A549 (cell line): ENCODE results near the gene TSEN34. TPM values are rescaled to one million over a fixed set of nuclear protein-coding genes. Genes with fewer than 3 reads are reported as not detected.

Experiments used
- ATAC-seq, 2 experiments: fragments of 200-7000 bp in 1 of 2; fragments of >200 bp in 1 of 2; cut with Nextera tagmentation in 1 of 2; cut with Tn5 transposase in 1 of 2; 3 replicates each; pipeline versions ENCODE4 v1.8.0 to v1.9.1; 2018 to 2020; ENCODE audit warnings: mild to moderate bottlenecking in 1 of 2, moderate library complexity in 1 of 2
- CTCF ChIA-PET: fragments of 300-600 bp; sonication (Branson Sonifier 250); formaldehyde crosslinking; extraction: SDS; loops from one replicate; lab custom pipeline; 2021; ENCODE audit warnings: antibody characterized with exemption, inconsistent platforms; lab: Yijun Ruan, JAX
- POLR2A ChIA-PET: fragments of 350-600 bp; formaldehyde crosslinking; extraction: SDS; loops from one replicate; lab custom pipeline; 2021; ENCODE audit warnings: antibody characterized with exemption, inconsistent platforms; lab: Yijun Ruan, JAX
- DNase-seq, 2 experiments: peaks; one replicate each; pipeline versions ENCODE4 v3.0.0 to v3.0.0-alpha.2; 2011 to 2016; ENCODE audit warnings: low read depth in 1 of 2, low spot score in 1 of 2
- FAIRE-seq: peaks from 2 replicates; lab custom pipeline; 2011; peaks lifted over from hg19 to GRCh38; lab: Jason Lieb, UNC
- H3K27ac ChIP-seq, 2 experiments: fragments of >200 bp; sonication (Bioruptor Twin); formaldehyde crosslinking; 3 replicates each; pipeline ENCODE4 v1.5.1; 2016 to 2017
- H3K4me1 ChIP-seq: fragments of >200 bp; sonication (Bioruptor Twin); formaldehyde crosslinking; 3 replicates; pipeline ENCODE4 v1.6.1; 2016
- H3K4me2 ChIP-seq: fragments of >200 bp; sonication (Bioruptor Twin); formaldehyde crosslinking; 3 replicates; pipeline ENCODE4 v1.6.1; 2016
- H3K4me3 ChIP-seq: fragments of >200 bp; sonication (Bioruptor Twin); formaldehyde crosslinking; 3 replicates; pipeline ENCODE4 v1.5.1; 2016
- H3K9me3 ChIP-seq: fragments of >200 bp; sonication (Bioruptor Twin); formaldehyde crosslinking; 3 replicates; pipeline ENCODE4 v1.6.1; 2016
- ATOH8 ChIP-seq: fragments of 250-450 bp; sonication (Bioruptor Pico); IDR thresholded peaks from 2 replicates; pipeline ENCODE4 v1.5.0; 2020; ENCODE audit warnings: low read depth, mild to moderate bottlenecking, moderate library complexity
- CBX2 ChIP-seq: fragments of 200-600 bp; sonication (generic); IDR thresholded peaks from 2 replicates; pipeline ENCODE4 v1.6.1; 2016; ENCODE audit warnings: low read depth, mild to moderate bottlenecking, borderline replicate concordance
- CEBPB ChIP-seq, 2 experiments: fragments of >200 bp in 1 of 2; sonication (Bioruptor Twin) in 1 of 2; formaldehyde crosslinking in 1 of 2; IDR thresholded peaks; 2 replicates each; pipeline ENCODE4 v1.6.1; 2012 to 2016
- EHF ChIP-seq: fragments of 250-450 bp; sonication (Bioruptor Pico); IDR thresholded peaks from 2 replicates; pipeline ENCODE4 v1.5.0; 2020; ENCODE audit warnings: mild to moderate bottlenecking
- EHMT2 ChIP-seq: fragments of 200-600 bp; sonication (generic); IDR thresholded peaks from 2 replicates; pipeline ENCODE4 v1.6.1; 2016; ENCODE audit warnings: antibody characterized with exemption, low read depth, mild to moderate bottlenecking, moderate library complexity
- ELK1 ChIP-seq: fragments of 150-350 bp; IDR thresholded peaks from 2 replicates; pipeline ENCODE4 v1.6.1; 2014; ENCODE audit warnings: low read depth, mild to moderate bottlenecking, low read length
- ESRRA ChIP-seq: fragments of 150-350 bp; IDR thresholded peaks from 2 replicates; pipeline ENCODE4 v1.6.1; 2014; ENCODE audit warnings: mild to moderate bottlenecking, low read length, borderline replicate concordance
- FOSB ChIP-seq: fragments of 250-450 bp; sonication (Bioruptor Pico); IDR thresholded peaks from 2 replicates; pipeline ENCODE4 v1.5.0; 2020; ENCODE audit warnings: mild to moderate bottlenecking, moderate library complexity
- FOSL2 ChIP-seq, 2 experiments: fragments of 450-650 bp in 1 of 2; fragments of >200 bp in 1 of 2; sonication (Bioruptor Twin) in 1 of 2; formaldehyde crosslinking; IDR thresholded peaks; 2 replicates each; pipeline versions ENCODE4 v1.5.0 to v1.6.1; 2016 to 2020; ENCODE audit warnings: mild to moderate bottlenecking in 1 of 2, moderate library complexity in 1 of 2
- GATA3 ChIP-seq: IDR thresholded peaks from 2 replicates; pipeline ENCODE4 v1.6.1; 2012; ENCODE audit warnings: borderline replicate concordance
- JUN ChIP-seq, 2 experiments: fragments of >200 bp; sonication (Bioruptor Twin); formaldehyde crosslinking; IDR thresholded peaks; 2 replicates in 1 of 2; 3 replicates in 1 of 2; pipeline ENCODE4 v1.6.1; 2016 to 2017
- KDM1A ChIP-seq: fragments of 200-600 bp; sonication (generic); IDR thresholded peaks from 2 replicates; pipeline ENCODE4 v1.6.1; 2016; ENCODE audit warnings: low read depth, mild to moderate bottlenecking
- MAX ChIP-seq: IDR thresholded peaks from 2 replicates; pipeline ENCODE4 v1.6.1; 2012
- MYC ChIP-seq: IDR thresholded peaks from 2 replicates; pipeline ENCODE4 v1.6.1; 2012; ENCODE audit warnings: mild to moderate bottlenecking, inconsistent platforms, low read length, improper control_type of control experiment, borderline replicate concordance
- NPAS2 ChIP-seq: fragments of 250-450 bp; sonication (Bioruptor Pico); IDR thresholded peaks from 2 replicates; pipeline ENCODE4 v1.8.0; 2022; ENCODE audit warnings: mild to moderate bottlenecking, moderate library complexity, borderline replicate concordance
- PHF8 ChIP-seq: fragments of 200-600 bp; sonication (generic); IDR thresholded peaks from 2 replicates; pipeline ENCODE4 v1.6.1; 2016; ENCODE audit warnings: low read depth, mild to moderate bottlenecking, antibody characterized with exemption, moderate library complexity, borderline replicate concordance
- POLR2A ChIP-seq: IDR thresholded peaks from 2 replicates; pipeline ENCODE4 v1.6.1; 2012; ENCODE audit warnings: mild to moderate bottlenecking, low read length
- POLR2AphosphoS2 ChIP-seq: conservative IDR thresholded peaks from 2 replicates; pipeline ENCODE4 v1.6.1; 2012; ENCODE audit warnings: low read length, improper control_type of control experiment, inconsistent platforms
- RFX5 ChIP-seq: fragments of 450-650 bp; IDR thresholded peaks from 2 replicates; pipeline ENCODE4 v1.7.1; 2014; ENCODE audit warnings: antibody characterized with exemption, mild to moderate bottlenecking, moderate library complexity
- SMC3 ChIP-seq: fragments of >200 bp; sonication (Bioruptor Twin); formaldehyde crosslinking; IDR thresholded peaks from 3 replicates; pipeline ENCODE4 v1.6.1; 2018; ENCODE audit warnings: inconsistent platforms
- ZNF302 ChIP-seq: fragments of 250-450 bp; sonication (Bioruptor Pico); IDR thresholded peaks from 2 replicates; pipeline ENCODE4 v1.9.0; 2021; ENCODE audit warnings: inconsistent platforms, mild to moderate bottlenecking, moderate library complexity
- WGBS: methylation state at CpG from one replicate; pipeline ENCODE4 v1.1.6; 2017; ENCODE audit errors: missing lambda C conversion rate; 5-methylcytosine and 5-hydroxymethylcytosine counted together
- polyA plus RNA-seq, 4 experiments: library from polyadenylated mRNA; depleted of rRNA in 3 of 4; stranded (reverse); fragments of >200 nt; fragmentation: RNase III in 1 of 4; extraction: RNeasy Plus Mini Kit Qiagen cat#74134 plus additional on column Dnase treatment in 1 of 4; gene quantifications; 2 replicates in 3 of 4; 3 replicates in 1 of 4; pipeline ENCODE4 v1.2.3, GENCODE V29; 2011 to 2017
- TF ChIP-seq, protein P1 (sequence below): IDR thresholded peaks from 2 replicates; pipeline ENCODE4 v1.6.1; 2012; ENCODE audit warnings: low read depth, borderline replicate concordance
- TF ChIP-seq, protein P2 (sequence below): fragments of >200 bp; sonication (Bioruptor Twin); formaldehyde crosslinking; IDR thresholded peaks from 2 replicates; pipeline ENCODE4 v1.6.1; 2016

Gene TSEN34
- polyA plus RNA-seq, 2 of the 4 experiments (the other 2 are of a cell fraction): 53.4 to 90.9 TPM

DNA sequence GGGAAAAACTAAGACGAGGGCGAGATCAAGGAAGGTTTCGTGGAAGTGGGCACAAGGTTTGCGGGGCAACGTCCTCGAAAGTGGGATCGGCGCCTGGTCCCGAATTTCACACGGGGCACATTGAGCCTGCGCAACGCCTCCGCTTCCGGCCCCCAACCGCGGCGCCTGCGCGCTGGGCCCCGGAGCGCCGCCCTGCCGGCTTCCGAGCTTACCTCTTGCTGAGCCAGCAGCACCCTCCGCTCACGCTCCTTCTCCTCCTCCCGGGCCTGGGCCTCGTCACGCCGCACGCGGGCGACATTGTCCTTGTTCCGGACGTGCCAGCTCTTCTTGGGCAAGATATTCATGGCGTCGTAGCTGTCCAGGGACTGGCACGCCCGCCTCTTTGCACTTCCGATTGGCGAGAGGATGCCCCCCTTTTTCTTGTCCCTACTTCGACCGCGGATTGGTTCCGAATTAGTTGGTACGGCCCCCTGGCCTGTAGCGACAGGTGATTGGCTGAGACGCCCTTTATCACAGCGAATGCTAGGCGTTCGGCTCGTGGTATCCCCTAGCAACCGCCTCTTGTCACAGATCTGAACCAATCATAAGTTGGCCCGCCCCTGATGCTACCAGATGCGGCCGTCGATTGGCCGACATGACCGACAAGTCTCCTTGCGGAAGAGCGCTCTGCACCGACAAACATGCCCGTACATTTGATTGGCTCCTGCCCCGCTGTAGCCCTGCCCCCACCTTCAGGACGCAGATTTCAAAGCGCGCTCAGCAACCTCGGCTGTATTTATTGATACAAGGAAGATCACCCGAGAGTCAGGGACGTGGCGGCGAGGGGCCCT lies 31.5 kb upstream of the TSEN34 start, which contains the start of gene LENG1 (continued):
- TF ChIP-seq EHMT2 (no peak), POLR2A (peak; percentile 82), POLR2AphosphoS2 (no peak), SMC3 (no peak), EHF (no peak), NPAS2 (no peak), ATOH8 (CRISPR knock-in tag) (no peak)

- CTCF ChIA-PET: interaction anchor here (0.6 to 3.9 kb wide), 5 partner anchors 7 to 928 kb away, joined by 3 to 27 read pairs (median 7); no protein-coding TSS in a partner anchor
- FAIRE-seq (no peak), ATAC-seq (peak; percentile 4 to 8; a peak in 5 of 6 replicates), DNase-seq (peak in 1 of 2 experiments; percentile 33)
- Histone ChIP-seq H3K4me3 (peak overlapping the region; percentile 56), H3K4me2 (peak overlapping the region; percentile 85), H3K9me3 (no peaks in the 10 kb centered on the region), H3K4me1 (peaks cover 31% of the 10 kb centered on the region), H3K27ac (peak overlapping the region; percentile 76 to 87)
- TF ChIP-seq PHF8 (peak; percentile 49; the same call in 1 of the 2 replicates), FOSL2 (IDR thresholded peaks at IDR 0.05) (no peak), FOSL2 (CRISPR knock-in tag; IDR thresholded peaks at IDR 0.05) (no peak)
- POLR2A ChIA-PET: interaction anchor here (0.7 to 3.0 kb wide), 10 partner anchors 10 to 180 kb away, joined by 3 to 37 read pairs (median 6); partner anchors contain the start of genes CNOT3, MBOAT7, PRPF31 and RPS9
- WGBS: 11% methylated on average over 28 of the region's 28 CpGs
These were observed 30.8 kb upstream of the TSEN34 start for GRCh38 chr19:54160182-54160811.

- ChIA-PET CTCF (interaction anchor here (0.6 to 3.9 kb wide), 4 partner anchors 7 to 928 kb away, joined by 3 to 27 read pairs (median 14); no protein-coding TSS in a partner anchor), POLR2A (interaction anchor here (0.7 to 1.1 kb wide), 2 partner anchors 29 to 178 kb away, joined by 5 to 7 read pairs; partner anchors contain the start of gene MBOAT7)
- H3K4me2 ChIP-seq: peak overlapping the region; percentile 85
- peaks cover 31% of the 10 kb centered on the region for H3K4me1 ChIP-seq
- H3K4me3 ChIP-seq: peak overlapping the region; percentile 56
- ATAC-seq (no peak), DNase-seq (no peak), FAIRE-seq (no peak)
- H3K9me3 ChIP-seq: no peaks in the 10 kb centered on the region
- no peak for TF ChIP-seq FOSL2 (IDR thresholded peaks at IDR 0.05)
- no peak for TF ChIP-seq FOSL2 (CRISPR knock-in tag; IDR thresholded peaks at IDR 0.05)
- TF ChIP-seq ESRRA: no peak
- no peak for TF ChIP-seq RFX5
- TF ChIP-seq ZNF302 (CRISPR knock-in tag): no peak
- TF ChIP-seq FOSB (CRISPR knock-in tag): no peak
- no peak for TF ChIP-seq EHMT2
- TF ChIP-seq KDM1A: no peak
- no peak for TF ChIP-seq CBX2
- H3K27ac ChIP-seq: peak overlapping the region; percentile 76 to 87; a peak in 5 of 6 replicates
- 84% methylated on average over 13 of the region's 13 CpGs for whole genome bisulfite sequencing
These were observed 30.3 kb upstream of the TSEN34 start for GRCh38 chr19:54160854-54161253.

DNA sequence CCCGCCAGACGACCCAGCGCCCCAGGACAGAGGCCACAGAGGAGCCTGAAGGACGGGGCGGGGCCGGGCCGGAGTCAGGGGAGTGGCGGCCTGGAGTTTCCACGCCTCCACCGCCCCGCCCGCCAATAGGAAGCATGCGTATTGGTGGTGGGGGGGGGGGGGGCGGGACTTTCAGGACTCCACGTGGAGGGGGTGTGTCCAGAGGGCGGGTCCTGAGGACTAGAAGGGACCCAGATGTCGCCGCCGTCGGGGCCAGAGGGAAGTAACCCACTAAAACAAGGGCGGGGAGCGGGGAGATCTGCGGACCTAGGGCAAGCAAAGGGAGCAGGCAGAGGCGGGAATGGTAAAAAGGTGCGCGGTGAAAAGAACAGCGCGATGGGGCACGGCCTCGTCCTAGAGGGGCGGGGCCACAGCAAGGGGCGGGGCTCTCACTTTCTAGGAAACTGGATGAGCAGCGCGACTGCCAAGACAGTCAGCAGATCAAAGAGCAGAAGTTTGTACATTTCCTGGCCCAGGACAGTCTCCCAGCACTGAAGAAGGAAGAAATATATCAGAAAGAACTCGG lies 28.8 kb upstream of the TSEN34 start:
- H3K9me3 ChIP-seq: no peaks in the 10 kb centered on the region
- ATAC-seq (peak; percentile 22 to 33), FAIRE-seq (no peak), DNase-seq (peak; percentile 78 to 89)
- H3K27ac ChIP-seq: peak overlapping the region in 1 of 2 experiments; percentile 54; a peak in 2 of 6 replicates
- ChIA-PET CTCF (no interaction called here), POLR2A (interaction anchor here (1.1 kb wide), 1 partner anchor 27 kb away, joined by 3 read pairs; the partner anchor contains the start of gene MBOAT7)
- WGBS: 2% methylated on average over 22 of the region's 35 CpGs
- H3K4me2 ChIP-seq: peak overlapping the region; percentile 81
- peaks cover 31% of the 10 kb centered on the region for H3K4me1 ChIP-seq
- H3K4me3 ChIP-seq: peak overlapping the region; percentile 49
- TF ChIP-seq ELK1 (no peak), CEBPB (IDR thresholded peaks at IDR 0.05) (no peak), FOSL2 (IDR thresholded peaks at IDR 0.05) (no peak), FOSL2 (CRISPR knock-in tag; IDR thresholded peaks at IDR 0.05) (no peak), ATOH8 (CRISPR knock-in tag) (no peak), GATA3 (no peak), FOSB (CRISPR knock-in tag) (no peak), MAX (peak; percentile 58), JUN (IDR thresholded peaks at IDR 0.05) (peak in 1 of 2 experiments; percentile 44; a peak in 1 of 5 replicates), POLR2AphosphoS2 (no peak), MYC (0 out of 2 replicates have a peak, but pooled peaks have one; percentile 60)
- TF ChIP-seq, protein P1, sequence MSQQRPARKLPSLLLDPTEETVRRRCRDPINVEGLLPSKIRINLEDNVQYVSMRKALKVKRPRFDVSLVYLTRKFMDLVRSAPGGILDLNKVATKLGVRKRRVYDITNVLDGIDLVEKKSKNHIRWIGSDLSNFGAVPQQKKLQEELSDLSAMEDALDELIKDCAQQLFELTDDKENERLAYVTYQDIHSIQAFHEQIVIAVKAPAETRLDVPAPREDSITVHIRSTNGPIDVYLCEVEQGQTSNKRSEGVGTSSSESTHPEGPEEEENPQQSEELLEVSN: no peak
- TF ChIP-seq, protein P2, sequence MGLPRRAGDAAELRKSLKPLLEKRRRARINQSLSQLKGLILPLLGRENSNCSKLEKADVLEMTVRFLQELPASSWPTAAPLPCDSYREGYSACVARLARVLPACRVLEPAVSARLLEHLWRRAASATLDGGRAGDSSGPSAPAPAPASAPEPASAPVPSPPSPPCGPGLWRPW: no peak
